GM12891 (cell line): Measurements from ENCODE around the gene RASGRF2.

Experiments used
- POLR2A ChIP-seq: IDR thresholded peaks from 2 replicates; pipeline ENCODE4 v1.6.1; 2011; ENCODE audit warnings: low read depth, low read length, control low read depth
- POLR2AphosphoS5 ChIP-seq: IDR thresholded peaks from 2 replicates; pipeline ENCODE4 v1.6.1; 2011; ENCODE audit warnings: low read depth, low read length, control low read depth
- SPI1 ChIP-seq: IDR thresholded peaks from 2 replicates; pipeline ENCODE4 v1.6.1; 2011; ENCODE audit warnings: low read depth, low read length, control low read depth
- TAF1 ChIP-seq: IDR thresholded peaks from 2 replicates; pipeline ENCODE4 v1.6.1; 2011; ENCODE audit warnings: low read depth, low read length, control low read depth

GRCh38 chr5:81165493-81166119, 205.4 kb downstream of the RASGRF2 start:
- TF ChIP-seq POLR2A (no peak), POLR2AphosphoS5 (no peak), TAF1 (no peak), SPI1 (no peak)
